G401.6 (cell line): ENCODE measurements around the gene PITHD1.
A peak's percentile ranks its signal among the peaks of the same experiment; 100 is the strongest.
"Not testable (repeated sequence)": the region's sequence is repeated elsewhere in the genome, so short reads cannot be mapped to it uniquely, and the experiment has no call there.

ENCODE experiments used
- FAIRE-seq: peaks from 2 replicates; lab custom pipeline; 2012; peaks lifted over from hg19 to GRCh38; lab: Jason Lieb, UNC

Gene PITHD1

DNA sequence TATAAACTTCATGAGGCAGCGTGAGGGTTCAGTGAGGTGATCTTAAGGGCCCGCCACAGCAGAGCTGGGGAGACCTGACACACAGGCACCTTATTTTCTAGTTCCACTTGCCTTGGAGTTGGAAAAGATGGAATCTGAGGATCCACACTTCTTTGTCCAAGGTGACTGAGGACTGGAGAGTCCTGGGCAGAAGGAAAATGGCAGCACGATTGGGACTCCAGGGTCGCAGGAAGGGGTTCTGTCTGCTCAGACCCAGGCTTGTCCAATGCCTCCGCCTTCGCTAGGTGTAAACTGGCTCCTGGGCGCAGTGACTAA lies 21.0 kb downstream of the PITHD1 start:
- FAIRE-seq: no peak

GRCh38 chr1:23799570-23800399 lies 21.6 kb downstream of the PITHD1 start:
- FAIRE-seq: no peak

DNA sequence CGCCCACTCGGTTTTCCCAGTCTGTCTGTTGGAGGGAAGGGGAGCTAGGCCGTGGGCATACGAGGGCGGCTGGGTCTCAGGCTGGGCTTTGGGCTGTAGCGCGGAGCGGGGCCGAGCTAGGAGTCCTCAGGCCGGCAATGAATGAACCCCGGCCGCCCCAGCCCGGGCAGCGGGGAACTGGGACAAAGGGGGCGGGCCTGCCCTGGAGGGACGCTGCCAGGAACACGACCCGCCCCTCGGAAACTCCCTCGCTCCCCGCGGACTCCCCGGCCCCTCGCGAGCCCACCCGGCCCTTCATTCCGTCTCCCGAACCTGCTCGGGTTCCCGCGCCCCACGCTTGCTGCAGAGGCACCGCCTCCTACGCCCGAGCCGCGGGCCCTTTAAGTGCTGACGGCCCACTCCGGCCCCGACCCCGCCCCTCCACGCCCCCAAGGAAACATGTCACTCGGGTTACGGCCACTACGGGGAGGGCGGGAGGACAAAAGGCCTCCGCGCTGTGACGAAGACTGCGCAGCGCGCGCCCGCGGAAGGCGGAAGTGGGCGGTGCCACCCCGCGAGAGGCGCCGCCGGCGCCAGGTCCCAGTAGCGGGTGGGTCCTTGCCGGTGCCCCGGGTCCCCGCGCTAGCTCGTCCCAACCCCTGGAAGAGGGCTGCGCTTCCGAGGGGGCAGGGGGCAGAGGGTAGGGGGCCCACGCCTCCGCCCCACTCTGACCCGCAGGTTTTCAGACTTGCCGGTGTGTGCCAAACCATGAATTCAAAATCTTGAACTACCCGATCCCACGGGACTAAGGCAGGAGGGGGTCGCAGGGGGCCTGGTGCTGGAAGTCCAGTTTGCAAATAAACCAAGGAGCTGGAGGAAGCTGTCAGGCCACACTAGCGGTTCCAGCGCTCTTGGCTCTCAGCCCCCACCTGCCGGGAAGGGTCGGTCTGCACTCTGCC lies 22.5 kb downstream of the PITHD1 start, which contains the start of gene GALE:
GALE (minus strand) TSS at position 355 of the 938 bp plus-strand sequence. CDS start 1,747 bp downstream, outside the sequence.
- peak; percentile 94 for FAIRE-seq

DNA sequence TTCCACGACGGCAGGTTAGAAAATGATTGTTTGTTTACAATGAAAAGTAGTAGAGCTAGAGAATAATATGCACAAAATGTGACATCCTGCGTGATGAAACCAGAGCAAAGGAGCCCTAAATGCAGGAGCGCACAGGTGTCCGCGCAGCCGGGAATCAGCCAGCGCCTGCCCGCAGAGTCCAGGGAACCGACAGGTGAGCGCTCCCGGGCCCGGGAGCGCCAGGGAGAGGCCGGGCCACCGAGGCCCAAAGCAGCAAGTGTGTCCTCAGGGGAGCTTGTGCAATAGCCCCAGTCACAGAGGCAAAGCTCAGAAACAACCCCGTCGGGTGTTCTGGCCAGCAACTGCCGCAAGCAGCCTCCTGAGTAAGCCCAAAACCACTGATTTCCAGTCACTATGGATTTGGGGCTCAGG lies 23.1 kb downstream of the PITHD1 start:
- FAIRE-seq: no peak

- no peak for FAIRE-seq
Observed at GRCh38 chr1:23801876-23802275, 23.7 kb downstream of the PITHD1 start.

GRCh38 chr1:23802809-23803342 lies 24.7 kb downstream of the PITHD1 start:
- FAIRE-seq: not testable (repeated sequence)

- no peak for FAIRE-seq
Observed at GRCh38 chr1:23803674-23804073, 25.5 kb downstream of the PITHD1 start.

DNA sequence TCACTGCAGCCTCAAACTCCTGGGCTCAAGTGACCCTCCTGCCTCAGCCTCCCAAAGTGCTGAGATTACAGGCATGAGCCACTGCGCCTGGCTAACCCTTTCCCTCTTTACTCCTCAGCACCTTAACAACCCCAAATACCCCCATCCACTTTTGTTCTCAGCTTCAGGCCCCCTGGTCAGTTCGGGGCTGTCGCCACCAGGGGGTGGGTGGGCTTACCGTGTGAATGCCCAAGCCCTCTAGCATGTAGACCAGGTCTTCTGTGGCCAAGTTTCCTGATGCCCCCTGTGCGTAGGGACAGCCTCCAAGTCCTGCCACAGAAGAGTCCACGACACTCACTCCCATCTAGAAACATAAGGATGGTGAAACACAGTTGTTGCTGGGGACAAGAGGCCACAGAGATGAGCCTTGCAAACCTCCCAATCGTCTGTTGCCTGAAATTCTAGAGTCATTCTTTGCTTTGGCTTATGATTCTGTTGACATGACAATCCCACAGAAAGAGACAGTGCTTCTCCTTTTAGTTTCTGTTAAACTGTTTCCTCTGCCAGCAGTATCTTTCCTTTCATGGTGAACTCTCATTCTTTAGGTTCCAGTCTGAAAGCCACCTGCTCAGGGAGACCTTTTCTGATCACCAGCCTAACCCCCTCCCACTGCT lies 26.1 kb downstream of the PITHD1 start:
- FAIRE-seq: no peak

DNA sequence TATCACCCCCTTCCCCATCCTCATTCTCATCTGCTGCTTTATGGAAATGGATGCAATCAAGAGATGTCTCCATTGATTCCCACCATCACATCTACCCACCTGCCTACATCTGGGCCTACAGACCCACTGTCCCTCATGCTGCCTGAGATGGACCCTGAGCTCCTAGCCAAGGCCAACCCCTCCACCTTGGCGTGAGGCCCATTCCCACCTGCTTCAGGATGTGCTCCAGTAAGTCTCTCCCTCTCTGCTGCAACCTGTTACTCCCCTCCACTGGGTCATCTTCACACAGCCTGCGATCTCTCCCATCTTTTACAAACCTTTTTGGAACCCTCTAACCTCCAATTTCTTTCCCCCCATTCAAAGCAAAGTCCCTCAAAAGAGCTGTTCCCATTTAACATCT lies 26.8 kb downstream of the PITHD1 start:
- FAIRE-seq: no peak

GRCh38 chr1:23806280-23806679 lies 28.1 kb downstream of the PITHD1 start:
- FAIRE-seq: no peak

- no peak for FAIRE-seq
Observed at GRCh38 chr1:23807453-23807852, 29.2 kb downstream of the PITHD1 start.

DNA sequence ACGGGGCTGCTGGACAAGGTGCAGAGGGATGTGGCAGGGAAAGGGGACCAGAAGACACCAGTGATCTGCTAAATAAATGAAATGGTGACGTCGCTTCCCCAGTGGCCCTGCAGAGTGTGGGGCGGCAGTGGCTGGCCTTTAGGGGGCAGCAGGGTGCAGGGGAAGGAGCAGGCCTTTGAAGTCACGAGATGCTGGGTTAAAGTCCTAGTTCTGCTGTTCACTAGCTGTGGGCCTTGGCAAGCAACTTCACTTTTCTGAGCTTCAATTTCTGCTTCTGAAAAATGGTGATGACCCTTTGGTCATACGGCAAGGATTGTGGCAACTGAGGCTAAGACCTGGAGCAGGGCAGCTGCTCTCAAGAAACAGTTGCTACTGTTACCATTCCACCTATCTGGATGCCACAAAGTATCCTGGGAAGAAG lies 31.5 kb downstream of the PITHD1 start:
- no peak for FAIRE-seq

- peak; percentile 57 for FAIRE-seq
Observed at GRCh38 chr1:23810818-23811540, 32.8 kb downstream of the PITHD1 start.

- no peak for FAIRE-seq
Observed at GRCh38 chr1:23814016-23814415, 35.8 kb downstream of the PITHD1 start.

DNA sequence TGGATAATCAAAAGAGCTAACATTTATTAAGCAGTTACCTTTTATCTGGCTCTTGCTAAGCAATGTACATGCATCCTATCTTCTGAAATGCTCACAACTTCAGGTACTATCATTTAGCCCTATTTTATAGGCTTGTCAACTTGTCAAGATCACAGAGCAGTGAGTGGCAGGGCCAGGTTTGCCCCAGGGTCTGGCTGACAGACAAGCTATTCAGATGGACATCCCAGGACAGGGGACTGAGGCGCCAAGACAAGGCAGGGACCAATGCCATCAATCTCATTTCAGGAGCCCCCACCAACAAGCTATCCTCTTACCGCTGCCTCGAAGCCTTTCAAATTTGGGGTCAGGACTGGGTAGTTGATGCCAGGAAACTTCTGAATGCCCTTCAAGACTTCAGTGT lies 38.1 kb downstream of the PITHD1 start:
- FAIRE-seq: no peak

DNA sequence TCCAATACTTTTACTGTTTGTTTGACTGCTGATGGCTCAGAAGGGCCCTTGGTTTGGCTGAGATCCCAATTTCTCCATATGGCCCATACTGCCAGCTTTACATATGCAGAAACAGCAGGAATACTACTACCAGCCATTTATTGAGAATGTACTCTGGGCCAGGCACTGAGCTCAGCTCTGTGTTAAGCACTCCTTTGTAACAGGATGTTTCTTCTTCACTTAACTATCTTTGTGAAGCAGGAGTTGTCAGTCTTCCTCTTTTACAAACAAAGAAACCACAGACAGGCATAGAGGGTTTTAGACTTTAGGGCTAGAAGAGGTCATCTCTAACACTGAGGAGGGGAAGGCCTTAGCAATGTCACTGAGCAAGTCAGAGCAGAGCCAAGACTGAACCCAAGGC lies 38.7 kb downstream of the PITHD1 start:
- no peak for FAIRE-seq

GRCh38 chr1:23817633-23818032 lies 39.4 kb downstream of the PITHD1 start:
- FAIRE-seq: no peak

- FAIRE-seq: no peak
Observed at GRCh38 chr1:23823767-23824166, 45.5 kb downstream of the PITHD1 start.

DNA sequence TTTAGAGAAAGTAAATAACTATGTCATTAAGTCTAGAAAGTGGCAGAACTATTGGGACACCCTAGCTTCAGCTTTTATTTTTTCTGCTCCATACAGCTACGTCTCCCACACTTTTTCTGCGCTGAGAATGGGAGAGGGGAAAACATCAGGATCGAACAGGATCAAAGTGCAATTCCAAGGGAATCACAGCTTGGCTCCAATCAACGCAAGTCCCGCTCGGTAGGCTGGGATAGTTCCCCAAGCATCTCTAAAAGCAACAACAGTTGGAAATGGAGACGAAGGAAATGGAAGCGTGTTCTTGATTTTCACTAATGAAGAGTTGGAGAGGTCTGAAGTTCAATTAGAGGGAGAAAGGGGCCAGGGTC lies 46.5 kb downstream of the PITHD1 start:
- FAIRE-seq: no peak

GRCh38 chr1:23825076-23825761 lies 47.0 kb downstream of the PITHD1 start, which contains the start of gene HMGCL:
Gene HMGCL (minus strand): TSS chr1:23825429. CDS start chr1:23825415, 14 bp downstream.
- peak; percentile 82 for FAIRE-seq
